Fibroblast of lung (primary cell): ENCODE results near the gene TNS3.

ENCODE experiments used
- EZH2 ChIP-seq: IDR thresholded peaks from 2 replicates; pipeline ENCODE4 v1.5.1; 2012; ENCODE audit warnings: low read length, control low read depth, mild to moderate bottlenecking; ENCODE audit errors: missing control alignments
- TF ChIP-seq, protein P1 (sequence below), 2 donors: IDR thresholded peaks in 1 of 2; conservative IDR thresholded peaks in 1 of 2; 1 replicate in 1 of 2; 2 replicates in 1 of 2; pipeline ENCODE4 v1.5.1; 2011 to 2012; ENCODE audit warnings: low read length in 2 of 2, control low read depth in 1 of 2, inconsistent platforms in 1 of 2, low read depth in 1 of 2, mild to moderate bottlenecking in 1 of 2

- TF ChIP-seq, protein P1, sequence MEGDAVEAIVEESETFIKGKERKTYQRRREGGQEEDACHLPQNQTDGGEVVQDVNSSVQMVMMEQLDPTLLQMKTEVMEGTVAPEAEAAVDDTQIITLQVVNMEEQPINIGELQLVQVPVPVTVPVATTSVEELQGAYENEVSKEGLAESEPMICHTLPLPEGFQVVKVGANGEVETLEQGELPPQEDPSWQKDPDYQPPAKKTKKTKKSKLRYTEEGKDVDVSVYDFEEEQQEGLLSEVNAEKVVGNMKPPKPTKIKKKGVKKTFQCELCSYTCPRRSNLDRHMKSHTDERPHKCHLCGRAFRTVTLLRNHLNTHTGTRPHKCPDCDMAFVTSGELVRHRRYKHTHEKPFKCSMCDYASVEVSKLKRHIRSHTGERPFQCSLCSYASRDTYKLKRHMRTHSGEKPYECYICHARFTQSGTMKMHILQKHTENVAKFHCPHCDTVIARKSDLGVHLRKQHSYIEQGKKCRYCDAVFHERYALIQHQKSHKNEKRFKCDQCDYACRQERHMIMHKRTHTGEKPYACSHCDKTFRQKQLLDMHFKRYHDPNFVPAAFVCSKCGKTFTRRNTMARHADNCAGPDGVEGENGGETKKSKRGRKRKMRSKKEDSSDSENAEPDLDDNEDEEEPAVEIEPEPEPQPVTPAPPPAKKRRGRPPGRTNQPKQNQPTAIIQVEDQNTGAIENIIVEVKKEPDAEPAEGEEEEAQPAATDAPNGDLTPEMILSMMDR (conservative IDR thresholded peaks at IDR 0.05 in 1 of 2, IDR thresholded peaks at IDR 0.05 in 1 of 2; ENCODE audit: low read depth in 1 of 2, low read length in 2 of 2), result no peak
- TF ChIP-seq EZH2, result no peak
These were observed 222.8 kb downstream of the TNS3 start for GRCh38 chr7:47358944-47359588.
